ENCODE results near the gene TCF23. TPM values are rescaled to one million over a fixed set of nuclear protein-coding genes. Genes with fewer than 3 reads are reported as not detected.
"Not testable (repeated sequence)": the region's sequence is repeated elsewhere in the genome, so short reads cannot be mapped to it uniquely, and the experiment has no call there.

Gene TCF23
- total and polyA plus RNA-seq, 9 donors, result 8.4 to 72.2 (median 41.7) TPM

DNA sequence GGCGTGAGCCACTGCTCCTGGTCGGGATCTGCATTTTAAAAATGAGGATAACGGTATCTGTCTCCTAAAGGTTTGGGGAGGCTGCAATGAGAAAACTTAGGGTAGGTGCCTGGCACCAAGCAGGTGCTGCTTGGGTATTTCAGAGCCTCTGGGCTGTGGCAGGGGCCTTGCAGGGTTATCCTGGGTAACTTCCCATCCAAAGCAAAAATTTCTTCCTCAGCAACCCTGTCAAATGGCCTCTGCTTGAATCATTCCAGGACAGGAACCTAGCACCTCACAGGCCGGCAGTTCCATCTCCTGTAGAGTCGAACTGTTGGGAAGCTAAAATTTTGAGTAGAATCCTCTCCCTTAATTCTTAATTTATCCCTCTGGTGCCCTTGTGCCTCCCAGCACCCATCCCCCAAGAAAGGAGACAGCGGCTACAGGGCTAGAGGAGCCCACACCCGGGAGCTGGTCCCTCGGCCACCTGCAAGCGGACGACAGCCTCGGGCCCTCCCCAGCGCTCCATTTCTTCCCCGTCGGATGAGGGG is 30.7 kb upstream of the TCF23 start:
- intact Hi-C loops (cut with DNase I), result no loop called here
- TF ChIP-seq, protein P1, sequence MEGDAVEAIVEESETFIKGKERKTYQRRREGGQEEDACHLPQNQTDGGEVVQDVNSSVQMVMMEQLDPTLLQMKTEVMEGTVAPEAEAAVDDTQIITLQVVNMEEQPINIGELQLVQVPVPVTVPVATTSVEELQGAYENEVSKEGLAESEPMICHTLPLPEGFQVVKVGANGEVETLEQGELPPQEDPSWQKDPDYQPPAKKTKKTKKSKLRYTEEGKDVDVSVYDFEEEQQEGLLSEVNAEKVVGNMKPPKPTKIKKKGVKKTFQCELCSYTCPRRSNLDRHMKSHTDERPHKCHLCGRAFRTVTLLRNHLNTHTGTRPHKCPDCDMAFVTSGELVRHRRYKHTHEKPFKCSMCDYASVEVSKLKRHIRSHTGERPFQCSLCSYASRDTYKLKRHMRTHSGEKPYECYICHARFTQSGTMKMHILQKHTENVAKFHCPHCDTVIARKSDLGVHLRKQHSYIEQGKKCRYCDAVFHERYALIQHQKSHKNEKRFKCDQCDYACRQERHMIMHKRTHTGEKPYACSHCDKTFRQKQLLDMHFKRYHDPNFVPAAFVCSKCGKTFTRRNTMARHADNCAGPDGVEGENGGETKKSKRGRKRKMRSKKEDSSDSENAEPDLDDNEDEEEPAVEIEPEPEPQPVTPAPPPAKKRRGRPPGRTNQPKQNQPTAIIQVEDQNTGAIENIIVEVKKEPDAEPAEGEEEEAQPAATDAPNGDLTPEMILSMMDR (IDR thresholded peaks at IDR 0.05), result no peak
- TF ChIP-seq EP300 (IDR thresholded peaks at IDR 0.05), result no peak
- no peak for TF ChIP-seq POLR2A (IDR thresholded peaks at IDR 0.05)
- no peaks in the 10 kb centered on the region for H3K9me3 ChIP-seq
- H3K27me3 ChIP-seq, result no peaks in the 10 kb centered on the region
- peak overlapping the region; percentile 42 for H3K4me3 ChIP-seq
- no peak overlapping the region for H3K27ac ChIP-seq
- peaks cover 4% of the 10 kb centered on the region for H3K4me1 ChIP-seq (ENCODE audit: insufficient read depth)
- H3K36me3 ChIP-seq, result no peaks in the 10 kb centered on the region
- peak in 1 of 5 donors; percentile 40 for DNase-seq
- WGBS, 3 donors, result 22 to 31% (median 28%) methylated on average over 13 to 14 of the region's 14 CpGs

GRCh38 chr2:27118525-27119329 is 30.1 kb upstream of the TCF23 start, which contains the start of gene CGREF1:
TSS of gene CGREF1 (minus strand) at chr2:27119128. CDS start at chr2:27104366, 14,762 bp downstream.
- Histone ChIP-seq H3K4me3 (peak within 1 kb of the TSS; percentile 42), H3K27ac (no peak within 1 kb of the TSS), H3K36me3 (no peaks in the 10 kb centered on the region), H3K9me3 (no peaks in the 10 kb centered on the region), H3K4me1 (ENCODE audit: insufficient read depth) (peaks cover 4% of the 10 kb centered on the region), H3K27me3 (no peaks in the 10 kb centered on the region)
- 1% methylated on average over 45 to 84 of the region's 84 CpGs for WGBS, 3 donors
- intact Hi-C loops (cut with DNase I), result no loop called here
- TF ChIP-seq POLR2A (IDR thresholded peaks at IDR 0.05) (no peak), EP300 (IDR thresholded peaks at IDR 0.05) (no peak)
- TF ChIP-seq, protein P1 (IDR thresholded peaks at IDR 0.05), result no peak
- peak in 2 of 5 donors; percentile 42 to 58 for DNase-seq

DNA sequence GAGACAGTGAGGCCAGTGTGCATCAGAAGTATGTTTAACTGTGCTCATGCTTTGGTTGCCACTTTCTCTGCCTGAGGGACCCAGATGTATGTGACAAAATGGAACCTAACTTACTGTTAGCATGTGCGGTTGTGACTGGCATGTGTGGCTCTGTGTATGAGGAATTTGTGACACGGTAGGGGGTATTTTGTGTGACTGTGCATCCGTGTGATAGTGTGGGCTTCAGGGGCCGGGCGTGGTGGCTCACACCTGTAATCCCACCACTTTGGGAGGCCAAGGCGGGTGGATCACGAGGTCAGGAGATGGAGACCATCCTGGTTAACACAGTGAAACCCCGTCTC is 29.5 kb upstream of the TCF23 start:
- H3K27me3 ChIP-seq; H3K4me1 ChIP-seq (ENCODE audit: insufficient read depth); DNase-seq; H3K9me3 ChIP-seq; H3K27ac ChIP-seq; intact Hi-C loops (cut with DNase I); H3K36me3 ChIP-seq: not testable (repeated sequence)
- 66 to 83% (median 82%) methylated on average over 8 of the region's 8 CpGs for WGBS, 3 donors
- peak overlapping the region; percentile 42 for H3K4me3 ChIP-seq

DNA sequence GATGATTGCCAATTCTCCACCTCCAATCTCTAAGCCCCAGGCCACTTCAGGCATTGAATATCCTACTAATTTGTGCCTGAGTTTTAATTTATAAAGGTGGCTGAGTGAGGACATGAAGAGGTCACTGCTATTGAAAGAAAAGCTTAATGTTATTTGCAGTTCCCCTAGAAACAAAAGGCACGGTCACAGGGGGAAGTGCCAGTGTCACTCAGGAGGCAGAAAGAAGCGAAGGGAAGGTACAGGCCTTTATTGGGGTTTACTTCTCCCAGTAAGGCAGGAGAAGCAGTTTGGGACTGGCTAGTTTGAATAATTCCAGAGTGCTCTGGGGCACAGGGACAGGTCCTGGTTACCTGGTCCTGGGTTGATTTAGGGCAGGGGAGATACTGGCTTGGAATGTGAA is 26.9 kb upstream of the TCF23 start:
- TF ChIP-seq POLR2A (IDR thresholded peaks at IDR 0.05) (no peak), EP300 (IDR thresholded peaks at IDR 0.05) (no peak)
- TF ChIP-seq, protein P1 (IDR thresholded peaks at IDR 0.05), result no peak
- WGBS, 3 donors, result 81 to 86% (median 85%) methylated on average over 2 of the region's 2 CpGs

DNA sequence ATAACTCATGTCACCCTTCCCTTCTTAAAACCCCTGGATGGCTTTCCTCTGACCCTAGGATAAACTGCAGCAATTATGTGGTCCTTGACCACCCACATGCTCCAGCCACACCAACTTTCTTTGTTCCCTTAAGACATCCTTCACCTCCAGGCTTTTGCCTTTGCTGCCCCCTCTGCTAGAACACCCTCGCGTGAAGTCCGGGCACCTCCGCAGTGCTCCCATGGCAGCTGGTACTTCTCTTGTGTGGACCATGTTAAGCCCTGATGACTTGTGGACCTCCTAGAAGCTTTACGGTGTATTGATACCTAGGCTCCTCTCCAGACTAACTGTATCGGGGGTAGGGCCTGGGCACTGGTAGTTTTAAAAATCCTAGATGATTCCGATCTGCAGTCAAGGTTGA is 26.0 kb upstream of the TCF23 start:
- Histone ChIP-seq H3K4me1 (ENCODE audit: insufficient read depth) (peaks cover 4% of the 10 kb centered on the region), H3K9me3 (no peaks in the 10 kb centered on the region), H3K4me3 (no peak overlapping the region), H3K27me3 (no peaks in the 10 kb centered on the region), H3K36me3 (no peaks in the 10 kb centered on the region), H3K27ac (no peak overlapping the region)
- 79 to 86% (median 85%) methylated on average over 7 of the region's 7 CpGs for WGBS, 3 donors
- intact Hi-C loops (cut with DNase I), result no loop called here
- TF ChIP-seq, protein P1 (IDR thresholded peaks at IDR 0.05), result no peak
- TF ChIP-seq POLR2A (IDR thresholded peaks at IDR 0.05) (no peak), EP300 (IDR thresholded peaks at IDR 0.05) (no peak)
- no peak for DNase-seq

More for the DNA sequence above, 26.9 kb upstream of the TCF23 start:
- Histone ChIP-seq H3K9me3 (no peaks in the 10 kb centered on the region), H3K27ac (no peak overlapping the region), H3K27me3 (no peaks in the 10 kb centered on the region), H3K36me3 (no peaks in the 10 kb centered on the region), H3K4me1 (ENCODE audit: insufficient read depth) (peaks cover 4% of the 10 kb centered on the region), H3K4me3 (no peak overlapping the region)
- intact Hi-C loops (cut with DNase I), result no loop called here
- DNase-seq, result no peak
